ENCODE data around the gene SP110.

SP110 gene

GRCh38 chr2:230174466-230174865 is 45.3 kb downstream of the SP110 start:
- no peak for DNase-seq (ENCODE audit: low read depth)
- no peak for TF ChIP-seq CTCF (IDR thresholded peaks at IDR 0.05; ENCODE audit: insufficient read depth, low read depth, low read length, missing control alignments)
- H3K4me3 ChIP-seq (ENCODE audit: low read length), result no peak overlapping the region

GRCh38 chr2:230172852-230173251 is 46.9 kb downstream of the SP110 start:
- DNase-seq (ENCODE audit: low read depth), result no peak
- TF ChIP-seq CTCF (IDR thresholded peaks at IDR 0.05; ENCODE audit: insufficient read depth, low read depth, low read length, missing control alignments), result no peak
- H3K4me3 ChIP-seq (ENCODE audit: low read length), result no peak overlapping the region

GRCh38 chr2:230172156-230172555 is 47.6 kb downstream of the SP110 start:
- TF ChIP-seq CTCF (IDR thresholded peaks at IDR 0.05; ENCODE audit: insufficient read depth, low read depth, low read length, missing control alignments), result no peak
- no peak for DNase-seq (ENCODE audit: low read depth)
- no peak overlapping the region for H3K4me3 ChIP-seq (ENCODE audit: low read length)

- H3K4me3 ChIP-seq (ENCODE audit: low read length), result no peak overlapping the region
- DNase-seq (ENCODE audit: low read depth), result no peak
- no peak for TF ChIP-seq CTCF (IDR thresholded peaks at IDR 0.05; ENCODE audit: insufficient read depth, low read depth, low read length, missing control alignments)
Observed at GRCh38 chr2:230170532-230170931, 49.3 kb downstream of the SP110 start.

- H3K4me3 ChIP-seq (ENCODE audit: low read length), result no peak overlapping the region
- no peak for TF ChIP-seq CTCF (IDR thresholded peaks at IDR 0.05; ENCODE audit: insufficient read depth, low read depth, low read length, missing control alignments)
- DNase-seq (ENCODE audit: low read depth), result no peak
Observed at GRCh38 chr2:230166557-230167170, 53.1 kb downstream of the SP110 start.

- no peak for TF ChIP-seq CTCF (IDR thresholded peaks at IDR 0.05; ENCODE audit: insufficient read depth, low read depth, low read length, missing control alignments)
- DNase-seq (ENCODE audit: low read depth), result no peak
- H3K4me3 ChIP-seq (ENCODE audit: low read length), result no peak overlapping the region
Observed at GRCh38 chr2:230164139-230164538, 55.6 kb downstream of the SP110 start.

GRCh38 chr2:230162981-230163380 is 56.8 kb downstream of the SP110 start:
- TF ChIP-seq CTCF (IDR thresholded peaks at IDR 0.05; ENCODE audit: insufficient read depth, low read depth, low read length, missing control alignments), result no peak
- no peak overlapping the region for H3K4me3 ChIP-seq (ENCODE audit: low read length)
- no peak for DNase-seq (ENCODE audit: low read depth)
